Measurements from ENCODE around the gene UBXN7. TPM values are rescaled to one million over a fixed set of nuclear protein-coding genes. Genes with fewer than 3 reads are reported as not detected.
"Not testable (repeated sequence)": the region's sequence is repeated elsewhere in the genome, so short reads cannot be mapped to it uniquely, and the experiment has no call there.

The UBXN7 gene
- total and polyA plus RNA-seq, 2 donors (not counting 1 experiment from before 2014, with no cell fraction given): 28.1 to 34.8 TPM

DNA sequence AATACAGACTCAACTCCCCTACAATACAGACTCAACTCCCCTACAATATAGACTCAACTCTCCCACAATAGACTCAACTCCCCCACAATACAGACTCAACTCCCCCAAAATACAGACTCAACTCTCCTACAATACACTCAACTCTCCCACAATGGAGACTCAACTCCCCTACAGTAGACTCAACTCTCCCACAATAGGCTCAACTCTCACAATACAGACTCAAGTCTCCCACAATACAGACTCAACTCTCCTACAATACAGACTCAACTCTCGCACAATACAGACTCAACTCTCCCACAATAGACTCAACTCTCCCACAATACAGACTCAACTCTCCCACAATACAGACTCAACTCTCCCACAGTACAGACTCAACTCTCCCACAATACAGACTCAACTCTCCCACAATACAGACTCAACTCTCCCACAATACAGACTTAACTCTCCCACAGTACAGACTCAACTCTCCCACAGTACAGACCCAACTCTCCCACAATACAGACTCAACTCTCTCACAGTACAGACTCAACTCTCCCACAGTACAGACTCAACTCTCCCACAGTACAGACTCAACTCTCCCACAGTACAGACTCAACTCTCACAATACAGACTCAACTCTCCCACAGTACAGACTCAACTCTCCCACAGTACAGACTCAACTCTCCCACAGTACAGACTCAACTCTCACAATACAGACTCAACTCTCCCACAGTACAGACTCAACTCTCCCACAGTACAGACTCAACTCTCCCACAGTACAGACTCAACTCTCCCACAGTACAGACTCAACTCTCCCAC, 30.7 kb upstream of the UBXN7 start:
- H3K4me3 ChIP-seq (replicated peaks in 1 of 4; ENCODE audit: control extremely low read depth in 1 of 4, insufficient read depth in 1 of 4, low read depth in 3 of 4, low read length in 4 of 4); H2AFZ ChIP-seq (ENCODE audit: low read length); H3K27me3 ChIP-seq (ENCODE audit: control insufficient read depth, insufficient read depth, low read length); H3K36me3 ChIP-seq (ENCODE audit: control insufficient read depth, insufficient read depth, low read length); H3K79me2 ChIP-seq (ENCODE audit: control insufficient read depth, insufficient read depth, low read length); H3K9ac ChIP-seq (ENCODE audit: insufficient read depth, low read length); H3K9me3 ChIP-seq (ENCODE audit: control insufficient read depth, insufficient read depth, low read depth, low read length); DNase-seq (ENCODE audit: low read depth in 2 of 2); H3K4me2 ChIP-seq (ENCODE audit: extremely low read depth, insufficient read depth, low read length); H4K20me1 ChIP-seq (ENCODE audit: control insufficient read depth, extremely low read depth, insufficient read depth, low read length); H3K4me1 ChIP-seq (ENCODE audit: control insufficient read depth, extremely low read depth, insufficient read depth, low read length); H3K27ac ChIP-seq (ENCODE audit: insufficient read depth, low read length): not testable (repeated sequence)

DNA sequence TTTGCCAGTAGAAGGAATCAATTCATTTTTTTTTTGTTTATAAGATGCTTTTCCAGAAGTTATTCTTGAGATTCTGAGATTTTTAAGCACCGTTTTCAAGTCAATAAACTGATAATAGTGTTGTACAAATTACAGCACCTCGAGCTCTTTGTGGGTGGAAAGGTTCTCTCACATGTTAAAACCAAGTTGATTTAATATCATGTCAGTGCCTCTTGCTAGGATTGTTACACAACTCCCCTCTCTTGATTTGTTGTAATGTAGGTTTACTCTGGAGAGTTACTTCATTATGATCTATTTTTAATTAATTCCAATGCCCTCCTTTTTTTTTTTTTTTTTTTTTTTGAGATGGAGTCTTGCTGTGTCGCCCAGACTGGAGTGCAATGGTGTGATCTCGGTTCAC, 25.8 kb upstream of the UBXN7 start:
- no peaks in the 10 kb centered on the region for H3K4me1 ChIP-seq (ENCODE audit: control insufficient read depth, extremely low read depth, insufficient read depth, low read length)
- H3K4me2 ChIP-seq (ENCODE audit: extremely low read depth, insufficient read depth, low read length): no peak overlapping the region
- H3K9me3 ChIP-seq (ENCODE audit: control insufficient read depth, insufficient read depth, low read depth, low read length): no peaks in the 10 kb centered on the region
- no peak overlapping the region for H3K9ac ChIP-seq (ENCODE audit: insufficient read depth, low read length)
- H2AFZ ChIP-seq (ENCODE audit: low read length): no peak overlapping the region
- TF ChIP-seq, protein P1, sequence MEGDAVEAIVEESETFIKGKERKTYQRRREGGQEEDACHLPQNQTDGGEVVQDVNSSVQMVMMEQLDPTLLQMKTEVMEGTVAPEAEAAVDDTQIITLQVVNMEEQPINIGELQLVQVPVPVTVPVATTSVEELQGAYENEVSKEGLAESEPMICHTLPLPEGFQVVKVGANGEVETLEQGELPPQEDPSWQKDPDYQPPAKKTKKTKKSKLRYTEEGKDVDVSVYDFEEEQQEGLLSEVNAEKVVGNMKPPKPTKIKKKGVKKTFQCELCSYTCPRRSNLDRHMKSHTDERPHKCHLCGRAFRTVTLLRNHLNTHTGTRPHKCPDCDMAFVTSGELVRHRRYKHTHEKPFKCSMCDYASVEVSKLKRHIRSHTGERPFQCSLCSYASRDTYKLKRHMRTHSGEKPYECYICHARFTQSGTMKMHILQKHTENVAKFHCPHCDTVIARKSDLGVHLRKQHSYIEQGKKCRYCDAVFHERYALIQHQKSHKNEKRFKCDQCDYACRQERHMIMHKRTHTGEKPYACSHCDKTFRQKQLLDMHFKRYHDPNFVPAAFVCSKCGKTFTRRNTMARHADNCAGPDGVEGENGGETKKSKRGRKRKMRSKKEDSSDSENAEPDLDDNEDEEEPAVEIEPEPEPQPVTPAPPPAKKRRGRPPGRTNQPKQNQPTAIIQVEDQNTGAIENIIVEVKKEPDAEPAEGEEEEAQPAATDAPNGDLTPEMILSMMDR (conservative IDR thresholded peaks at IDR 0.05 in 1 of 2, IDR thresholded peaks at IDR 0.05 in 1 of 2; ENCODE audit: low read depth in 1 of 2, low read length in 2 of 2): no peak
- TF ChIP-seq EZH2 (IDR thresholded peaks at IDR 0.05; ENCODE audit: low read length, missing control alignments): no peak
- no peaks in the 10 kb centered on the region for H3K27me3 ChIP-seq (ENCODE audit: control insufficient read depth, insufficient read depth, low read length)
- no peak overlapping the region for H3K4me3 ChIP-seq (replicated peaks in 1 of 4; ENCODE audit: control extremely low read depth in 1 of 4, insufficient read depth in 1 of 4, low read depth in 3 of 4, low read length in 4 of 4)
- H3K36me3 ChIP-seq (ENCODE audit: control insufficient read depth, insufficient read depth, low read length): no peaks in the 10 kb centered on the region
- no peak overlapping the region for H3K27ac ChIP-seq (ENCODE audit: insufficient read depth, low read length)
- no peak for DNase-seq (ENCODE audit: low read depth in 2 of 2)
- H4K20me1 ChIP-seq (ENCODE audit: control insufficient read depth, extremely low read depth, insufficient read depth, low read length): no peaks in the 10 kb centered on the region
- H3K79me2 ChIP-seq (ENCODE audit: control insufficient read depth, insufficient read depth, low read length): no peaks in the 10 kb centered on the region

DNA sequence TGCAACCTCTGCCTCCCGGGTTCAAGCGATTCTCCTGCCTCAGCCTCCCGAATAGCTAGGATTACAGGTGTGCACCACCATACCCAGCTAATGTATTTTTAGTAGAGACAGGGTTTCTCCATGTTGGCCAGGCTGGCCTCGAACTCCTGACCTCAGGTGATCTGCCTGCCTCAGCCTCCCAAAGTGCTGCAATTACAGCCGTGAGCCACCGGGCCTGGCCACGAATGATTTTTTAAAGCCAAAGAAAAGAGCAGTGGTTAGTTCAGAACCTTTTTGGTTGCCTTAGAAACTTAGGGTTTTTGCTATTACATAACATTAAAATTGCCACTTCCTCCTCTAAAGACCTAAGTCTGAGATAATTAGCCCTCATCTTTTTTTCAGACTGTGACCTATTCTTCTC, 25.2 kb upstream of the UBXN7 start:
- not testable (repeated sequence) for H3K27ac ChIP-seq (ENCODE audit: insufficient read depth, low read length); H4K20me1 ChIP-seq (ENCODE audit: control insufficient read depth, extremely low read depth, insufficient read depth, low read length); H3K9ac ChIP-seq (ENCODE audit: insufficient read depth, low read length); H3K9me3 ChIP-seq (ENCODE audit: control insufficient read depth, insufficient read depth, low read depth, low read length); H3K4me2 ChIP-seq (ENCODE audit: extremely low read depth, insufficient read depth, low read length); H3K27me3 ChIP-seq (ENCODE audit: control insufficient read depth, insufficient read depth, low read length); H3K4me1 ChIP-seq (ENCODE audit: control insufficient read depth, extremely low read depth, insufficient read depth, low read length); DNase-seq (ENCODE audit: low read depth in 2 of 2); H3K79me2 ChIP-seq (ENCODE audit: control insufficient read depth, insufficient read depth, low read length); H2AFZ ChIP-seq (ENCODE audit: low read length); H3K36me3 ChIP-seq (ENCODE audit: control insufficient read depth, insufficient read depth, low read length); H3K4me3 ChIP-seq (replicated peaks in 1 of 4; ENCODE audit: control extremely low read depth in 1 of 4, insufficient read depth in 1 of 4, low read depth in 3 of 4, low read length in 4 of 4)

DNA sequence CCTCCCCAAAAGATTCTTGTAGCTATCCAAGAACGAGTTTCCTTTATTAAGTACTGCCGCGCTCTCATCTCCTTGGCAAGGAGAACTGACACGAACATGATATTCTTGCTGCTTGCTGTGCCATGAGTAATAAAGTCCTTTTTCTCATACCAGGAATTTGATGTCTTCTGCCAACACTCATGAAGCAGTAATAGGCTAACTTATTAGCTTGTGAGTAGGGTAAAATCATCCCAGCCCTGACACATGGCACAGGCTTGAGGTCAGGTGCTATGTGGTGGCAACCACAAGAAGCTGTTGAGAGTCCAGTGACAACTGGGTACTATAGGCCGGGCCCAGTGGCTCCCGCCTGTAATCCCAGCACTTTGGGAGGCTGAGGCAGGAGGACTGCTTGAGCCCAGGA, 22.7 kb upstream of the UBXN7 start:
- H3K4me3 ChIP-seq (replicated peaks in 1 of 4; ENCODE audit: control extremely low read depth in 1 of 4, insufficient read depth in 1 of 4, low read depth in 3 of 4, low read length in 4 of 4): no peak overlapping the region
- H4K20me1 ChIP-seq (ENCODE audit: control insufficient read depth, extremely low read depth, insufficient read depth, low read length): no peaks in the 10 kb centered on the region
- no peak overlapping the region for H3K27ac ChIP-seq (ENCODE audit: insufficient read depth, low read length)
- DNase-seq (ENCODE audit: low read depth in 2 of 2): peak in 1 of 2 donors; percentile 69
- H3K36me3 ChIP-seq (ENCODE audit: control insufficient read depth, insufficient read depth, low read length): no peaks in the 10 kb centered on the region
- no peaks in the 10 kb centered on the region for H3K79me2 ChIP-seq (ENCODE audit: control insufficient read depth, insufficient read depth, low read length)
- no peak overlapping the region for H3K9ac ChIP-seq (ENCODE audit: insufficient read depth, low read length)
- no peak overlapping the region for H3K4me2 ChIP-seq (ENCODE audit: extremely low read depth, insufficient read depth, low read length)
- H2AFZ ChIP-seq (ENCODE audit: low read length): no peak overlapping the region
- no peaks in the 10 kb centered on the region for H3K4me1 ChIP-seq (ENCODE audit: control insufficient read depth, extremely low read depth, insufficient read depth, low read length)
- no peaks in the 10 kb centered on the region for H3K27me3 ChIP-seq (ENCODE audit: control insufficient read depth, insufficient read depth, low read length)
- no peak for TF ChIP-seq EZH2 (IDR thresholded peaks at IDR 0.05; ENCODE audit: low read length, missing control alignments)
- TF ChIP-seq, protein P1 (conservative IDR thresholded peaks at IDR 0.05 in 1 of 2, IDR thresholded peaks at IDR 0.05 in 1 of 2; ENCODE audit: low read depth in 1 of 2, low read length in 2 of 2): no peak
- no peaks in the 10 kb centered on the region for H3K9me3 ChIP-seq (ENCODE audit: control insufficient read depth, insufficient read depth, low read depth, low read length)

DNA sequence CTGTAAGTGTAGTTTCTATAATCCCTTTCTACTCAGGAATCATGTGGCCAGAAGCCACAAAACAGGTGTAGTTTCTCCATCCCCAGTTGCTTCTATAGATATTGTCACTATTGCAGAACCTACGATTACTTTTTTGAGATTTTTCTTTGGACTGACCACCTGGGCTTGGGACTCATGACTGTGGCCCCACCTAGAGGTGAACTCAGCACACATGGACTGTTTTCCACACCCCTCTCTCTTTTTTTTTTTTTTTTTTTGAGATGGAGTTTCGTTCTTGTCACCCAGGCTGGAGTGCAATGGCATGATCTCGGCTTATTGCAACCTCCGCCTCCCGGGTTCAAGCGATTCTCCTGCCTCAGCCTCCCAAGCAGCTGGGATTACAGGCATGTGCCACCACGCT, 13.2 kb upstream of the UBXN7 start:
- not testable (repeated sequence) for H4K20me1 ChIP-seq (ENCODE audit: control insufficient read depth, extremely low read depth, insufficient read depth, low read length); H2AFZ ChIP-seq (ENCODE audit: low read length); DNase-seq (ENCODE audit: low read depth in 2 of 2); H3K4me3 ChIP-seq (replicated peaks in 1 of 4; ENCODE audit: control extremely low read depth in 1 of 4, insufficient read depth in 1 of 4, low read depth in 3 of 4, low read length in 4 of 4); H3K4me1 ChIP-seq (ENCODE audit: control insufficient read depth, extremely low read depth, insufficient read depth, low read length); H3K27ac ChIP-seq (ENCODE audit: insufficient read depth, low read length); H3K36me3 ChIP-seq (ENCODE audit: control insufficient read depth, insufficient read depth, low read length); H3K9ac ChIP-seq (ENCODE audit: insufficient read depth, low read length); H3K9me3 ChIP-seq (ENCODE audit: control insufficient read depth, insufficient read depth, low read depth, low read length); H3K4me2 ChIP-seq (ENCODE audit: extremely low read depth, insufficient read depth, low read length); H3K27me3 ChIP-seq (ENCODE audit: control insufficient read depth, insufficient read depth, low read length); H3K79me2 ChIP-seq (ENCODE audit: control insufficient read depth, insufficient read depth, low read length)
